ENCODE results near the gene VSTM2A.

The VSTM2A gene

DNA sequence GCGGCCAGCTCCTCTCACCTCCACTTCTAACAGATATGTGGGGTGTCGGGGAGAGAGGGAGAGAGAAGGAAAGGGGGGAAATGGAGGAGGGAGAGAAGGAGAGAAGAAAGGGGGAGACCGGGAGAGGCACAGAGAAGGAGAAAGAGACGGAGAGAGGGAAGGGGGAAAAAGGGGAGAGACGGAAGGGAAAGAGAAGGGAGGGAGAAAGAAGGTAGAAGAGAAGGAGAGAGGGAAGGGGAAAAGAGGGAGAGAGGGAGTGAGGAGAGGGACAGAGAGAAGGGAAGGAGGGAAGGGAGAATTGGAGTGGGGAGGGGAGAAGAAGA, 3.0 kb downstream of the VSTM2A start:
- TF ChIP-seq ZNF70 (CRISPR knock-in tag; IDR thresholded peaks at IDR 0.05): no peak
- no peak for TF ChIP-seq ZNF565 (CRISPR knock-in tag; conservative IDR thresholded peaks at IDR 0.05; ENCODE audit: low read depth)
- no peak for TF ChIP-seq GLIS3 (CRISPR knock-in tag; IDR thresholded peaks at IDR 0.05)
- TF ChIP-seq CSDC2 (CRISPR knock-in tag; IDR thresholded peaks at IDR 0.05): no peak
- no peak for TF ChIP-seq ESRRG (CRISPR knock-in tag; IDR thresholded peaks at IDR 0.05)
- TF ChIP-seq, protein P1, sequence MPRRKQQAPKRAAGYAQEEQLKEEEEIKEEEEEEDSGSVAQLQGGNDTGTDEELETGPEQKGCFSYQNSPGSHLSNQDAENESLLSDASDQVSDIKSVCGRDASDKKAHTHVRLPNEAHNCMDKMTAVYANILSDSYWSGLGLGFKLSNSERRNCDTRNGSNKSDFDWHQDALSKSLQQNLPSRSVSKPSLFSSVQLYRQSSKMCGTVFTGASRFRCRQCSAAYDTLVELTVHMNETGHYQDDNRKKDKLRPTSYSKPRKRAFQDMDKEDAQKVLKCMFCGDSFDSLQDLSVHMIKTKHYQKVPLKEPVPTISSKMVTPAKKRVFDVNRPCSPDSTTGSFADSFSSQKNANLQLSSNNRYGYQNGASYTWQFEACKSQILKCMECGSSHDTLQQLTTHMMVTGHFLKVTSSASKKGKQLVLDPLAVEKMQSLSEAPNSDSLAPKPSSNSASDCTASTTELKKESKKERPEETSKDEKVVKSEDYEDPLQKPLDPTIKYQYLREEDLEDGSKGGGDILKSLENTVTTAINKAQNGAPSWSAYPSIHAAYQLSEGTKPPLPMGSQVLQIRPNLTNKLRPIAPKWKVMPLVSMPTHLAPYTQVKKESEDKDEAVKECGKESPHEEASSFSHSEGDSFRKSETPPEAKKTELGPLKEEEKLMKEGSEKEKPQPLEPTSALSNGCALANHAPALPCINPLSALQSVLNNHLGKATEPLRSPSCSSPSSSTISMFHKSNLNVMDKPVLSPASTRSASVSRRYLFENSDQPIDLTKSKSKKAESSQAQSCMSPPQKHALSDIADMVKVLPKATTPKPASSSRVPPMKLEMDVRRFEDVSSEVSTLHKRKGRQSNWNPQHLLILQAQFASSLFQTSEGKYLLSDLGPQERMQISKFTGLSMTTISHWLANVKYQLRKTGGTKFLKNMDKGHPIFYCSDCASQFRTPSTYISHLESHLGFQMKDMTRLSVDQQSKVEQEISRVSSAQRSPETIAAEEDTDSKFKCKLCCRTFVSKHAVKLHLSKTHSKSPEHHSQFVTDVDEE (CRISPR knock-in tag; IDR thresholded peaks at IDR 0.05): no peak
- no peak for TF ChIP-seq ARNTL (CRISPR knock-in tag; IDR thresholded peaks at IDR 0.05; ENCODE audit: borderline replicate concordance, low read depth)
- no peak for TF ChIP-seq BACH2 (CRISPR knock-in tag; IDR thresholded peaks at IDR 0.05; ENCODE audit: borderline replicate concordance)
- TF ChIP-seq ZNF8 (CRISPR knock-in tag; IDR thresholded peaks at IDR 0.05): no peak
- TF ChIP-seq ISL1 (CRISPR knock-in tag; IDR thresholded peaks at IDR 0.05): no peak
- TF ChIP-seq ZFP30 (CRISPR knock-in tag; IDR thresholded peaks at IDR 0.05): no peak
- no peak for TF ChIP-seq OSR1 (CRISPR knock-in tag; IDR thresholded peaks at IDR 0.05)
- TF ChIP-seq RARB (CRISPR knock-in tag; IDR thresholded peaks at IDR 0.05): no peak
- no peak for TF ChIP-seq TCF4 (CRISPR knock-in tag; IDR thresholded peaks at IDR 0.05; ENCODE audit: borderline replicate concordance)
- no peak for TF ChIP-seq TOX (CRISPR knock-in tag; IDR thresholded peaks at IDR 0.05; ENCODE audit: borderline replicate concordance)

DNA sequence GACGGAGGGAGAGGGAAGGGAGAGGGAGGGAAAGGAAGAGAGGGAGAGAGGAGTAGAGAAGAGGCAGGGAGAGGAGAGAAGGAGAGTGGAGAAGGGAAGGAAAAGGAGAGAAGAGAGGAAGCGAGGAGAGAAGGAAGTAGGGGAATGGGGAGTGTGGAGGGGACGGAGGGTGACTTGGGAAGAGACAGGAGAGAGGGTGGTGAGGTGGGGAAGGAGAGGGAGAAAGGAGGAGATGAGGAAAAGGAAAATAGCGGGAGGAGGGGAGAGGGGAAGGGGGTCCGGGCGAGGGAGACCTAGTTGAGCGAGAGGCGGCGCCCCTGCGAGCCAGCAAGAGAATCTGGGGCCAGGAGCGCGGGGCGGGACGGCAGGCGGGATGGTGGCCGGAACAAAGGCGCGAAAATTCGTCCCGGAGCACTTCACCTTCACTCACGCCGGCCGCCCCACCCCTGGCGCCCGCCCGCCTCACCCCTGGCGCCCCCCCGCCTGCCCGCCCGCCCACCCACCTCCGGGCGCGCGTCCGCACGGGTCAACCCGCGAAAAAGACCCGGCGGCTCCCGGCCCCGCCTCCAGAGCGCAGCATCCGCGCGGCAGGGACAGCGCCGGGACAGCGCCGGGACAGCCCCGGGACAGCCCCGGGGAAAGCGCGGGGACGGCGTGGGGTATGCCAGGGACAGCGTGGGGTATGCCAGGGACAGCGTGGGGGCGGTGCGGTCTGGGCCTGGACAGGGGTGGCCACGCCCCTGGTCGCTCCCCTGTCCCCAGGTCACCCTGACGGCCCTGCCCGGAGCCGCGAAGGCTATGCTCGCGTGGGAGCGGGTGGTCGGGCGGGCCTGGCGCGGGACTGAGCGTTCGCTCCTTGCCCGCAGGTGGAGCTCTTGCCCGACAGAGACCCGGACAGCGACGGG, 4.2 kb downstream of the VSTM2A start:
- TF ChIP-seq GLIS3 (CRISPR knock-in tag; IDR thresholded peaks at IDR 0.05) (no peak), RARB (CRISPR knock-in tag; IDR thresholded peaks at IDR 0.05) (no peak), ZNF565 (CRISPR knock-in tag; conservative IDR thresholded peaks at IDR 0.05; ENCODE audit: low read depth) (no peak), ESRRG (CRISPR knock-in tag; IDR thresholded peaks at IDR 0.05) (no peak), TOX (CRISPR knock-in tag; IDR thresholded peaks at IDR 0.05; ENCODE audit: borderline replicate concordance) (no peak), ISL1 (CRISPR knock-in tag; IDR thresholded peaks at IDR 0.05) (no peak), SNAI2 (CRISPR knock-in tag; IDR thresholded peaks at IDR 0.05) (no peak), ARNTL (CRISPR knock-in tag; IDR thresholded peaks at IDR 0.05; ENCODE audit: borderline replicate concordance, low read depth) (no peak), ZNF8 (CRISPR knock-in tag; IDR thresholded peaks at IDR 0.05) (no peak), PPARA (CRISPR knock-in tag; IDR thresholded peaks at IDR 0.05; ENCODE audit: borderline replicate concordance) (no peak), ZFP30 (CRISPR knock-in tag; IDR thresholded peaks at IDR 0.05) (no peak), ZFP3 (CRISPR knock-in tag; IDR thresholded peaks at IDR 0.05) (no peak), ZC3H10 (CRISPR knock-in tag; IDR thresholded peaks at IDR 0.05) (no peak), TCF4 (CRISPR knock-in tag; IDR thresholded peaks at IDR 0.05; ENCODE audit: borderline replicate concordance) (no peak), ZNF70 (CRISPR knock-in tag; IDR thresholded peaks at IDR 0.05) (no peak)
- TF ChIP-seq, protein P2, sequence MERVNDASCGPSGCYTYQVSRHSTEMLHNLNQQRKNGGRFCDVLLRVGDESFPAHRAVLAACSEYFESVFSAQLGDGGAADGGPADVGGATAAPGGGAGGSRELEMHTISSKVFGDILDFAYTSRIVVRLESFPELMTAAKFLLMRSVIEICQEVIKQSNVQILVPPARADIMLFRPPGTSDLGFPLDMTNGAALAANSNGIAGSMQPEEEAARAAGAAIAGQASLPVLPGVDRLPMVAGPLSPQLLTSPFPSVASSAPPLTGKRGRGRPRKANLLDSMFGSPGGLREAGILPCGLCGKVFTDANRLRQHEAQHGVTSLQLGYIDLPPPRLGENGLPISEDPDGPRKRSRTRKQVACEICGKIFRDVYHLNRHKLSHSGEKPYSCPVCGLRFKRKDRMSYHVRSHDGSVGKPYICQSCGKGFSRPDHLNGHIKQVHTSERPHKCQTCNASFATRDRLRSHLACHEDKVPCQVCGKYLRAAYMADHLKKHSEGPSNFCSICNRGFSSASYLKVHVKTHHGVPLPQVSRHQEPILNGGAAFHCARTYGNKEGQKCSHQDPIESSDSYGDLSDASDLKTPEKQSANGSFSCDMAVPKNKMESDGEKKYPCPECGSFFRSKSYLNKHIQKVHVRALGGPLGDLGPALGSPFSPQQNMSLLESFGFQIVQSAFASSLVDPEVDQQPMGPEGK (CRISPR knock-in tag; IDR thresholded peaks at IDR 0.05; ENCODE audit: borderline replicate concordance): no peak
- TF ChIP-seq, protein P3, sequence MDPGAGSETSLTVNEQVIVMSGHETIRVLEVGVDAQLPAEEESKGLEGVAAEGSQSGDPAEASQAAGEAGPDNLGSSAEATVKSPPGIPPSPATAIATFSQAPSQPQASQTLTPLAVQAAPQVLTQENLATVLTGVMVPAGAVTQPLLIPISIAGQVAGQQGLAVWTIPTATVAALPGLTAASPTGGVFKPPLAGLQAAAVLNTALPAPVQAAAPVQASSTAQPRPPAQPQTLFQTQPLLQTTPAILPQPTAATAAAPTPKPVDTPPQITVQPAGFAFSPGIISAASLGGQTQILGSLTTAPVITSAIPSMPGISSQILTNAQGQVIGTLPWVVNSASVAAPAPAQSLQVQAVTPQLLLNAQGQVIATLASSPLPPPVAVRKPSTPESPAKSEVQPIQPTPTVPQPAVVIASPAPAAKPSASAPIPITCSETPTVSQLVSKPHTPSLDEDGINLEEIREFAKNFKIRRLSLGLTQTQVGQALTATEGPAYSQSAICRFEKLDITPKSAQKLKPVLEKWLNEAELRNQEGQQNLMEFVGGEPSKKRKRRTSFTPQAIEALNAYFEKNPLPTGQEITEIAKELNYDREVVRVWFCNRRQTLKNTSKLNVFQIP (CRISPR knock-in tag; IDR thresholded peaks at IDR 0.05; ENCODE audit: borderline replicate concordance, low read depth): no peak
- TF ChIP-seq, protein P4, sequence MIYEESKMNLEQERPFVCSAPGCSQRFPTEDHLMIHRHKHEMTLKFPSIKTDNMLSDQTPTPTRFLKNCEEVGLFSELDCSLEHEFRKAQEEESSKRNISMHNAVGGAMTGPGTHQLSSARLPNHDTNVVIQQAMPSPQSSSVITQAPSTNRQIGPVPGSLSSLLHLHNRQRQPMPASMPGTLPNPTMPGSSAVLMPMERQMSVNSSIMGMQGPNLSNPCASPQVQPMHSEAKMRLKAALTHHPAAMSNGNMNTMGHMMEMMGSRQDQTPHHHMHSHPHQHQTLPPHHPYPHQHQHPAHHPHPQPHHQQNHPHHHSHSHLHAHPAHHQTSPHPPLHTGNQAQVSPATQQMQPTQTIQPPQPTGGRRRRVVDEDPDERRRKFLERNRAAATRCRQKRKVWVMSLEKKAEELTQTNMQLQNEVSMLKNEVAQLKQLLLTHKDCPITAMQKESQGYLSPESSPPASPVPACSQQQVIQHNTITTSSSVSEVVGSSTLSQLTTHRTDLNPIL (CRISPR knock-in tag; IDR thresholded peaks at IDR 0.05; ENCODE audit: low read depth): no peak
- TF ChIP-seq, protein P1 (CRISPR knock-in tag; IDR thresholded peaks at IDR 0.05): no peak
- TF ChIP-seq, protein P5, sequence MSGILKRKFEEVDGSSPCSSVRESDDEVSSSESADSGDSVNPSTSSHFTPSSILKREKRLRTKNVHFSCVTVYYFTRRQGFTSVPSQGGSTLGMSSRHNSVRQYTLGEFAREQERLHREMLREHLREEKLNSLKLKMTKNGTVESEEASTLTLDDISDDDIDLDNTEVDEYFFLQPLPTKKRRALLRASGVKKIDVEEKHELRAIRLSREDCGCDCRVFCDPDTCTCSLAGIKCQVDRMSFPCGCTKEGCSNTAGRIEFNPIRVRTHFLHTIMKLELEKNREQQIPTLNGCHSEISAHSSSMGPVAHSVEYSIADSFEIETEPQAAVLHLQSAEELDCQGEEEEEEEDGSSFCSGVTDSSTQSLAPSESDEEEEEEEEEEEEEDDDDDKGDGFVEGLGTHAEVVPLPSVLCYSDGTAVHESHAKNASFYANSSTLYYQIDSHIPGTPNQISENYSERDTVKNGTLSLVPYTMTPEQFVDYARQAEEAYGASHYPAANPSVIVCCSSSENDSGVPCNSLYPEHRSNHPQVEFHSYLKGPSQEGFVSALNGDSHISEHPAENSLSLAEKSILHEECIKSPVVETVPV (CRISPR knock-in tag; IDR thresholded peaks at IDR 0.05): no peak
- ATAC-seq: peak; percentile 66

More for the DNA sequence above, 3.0 kb downstream of the VSTM2A start:
- no peak for ATAC-seq
